GM18873 (cell line): ENCODE results near the gene AHNAK.

ENCODE experiments used
- ATAC-seq: cut with Tn5 transposase; IDR thresholded peaks from one replicate; pipeline ENCODE4 v1.9.1; 2021; ENCODE audit warnings: mild to moderate bottlenecking, moderate library complexity, moderate number of reproducible peaks; ENCODE audit not compliant: unreplicated experiment, low FRiP score

AHNAK gene

DNA sequence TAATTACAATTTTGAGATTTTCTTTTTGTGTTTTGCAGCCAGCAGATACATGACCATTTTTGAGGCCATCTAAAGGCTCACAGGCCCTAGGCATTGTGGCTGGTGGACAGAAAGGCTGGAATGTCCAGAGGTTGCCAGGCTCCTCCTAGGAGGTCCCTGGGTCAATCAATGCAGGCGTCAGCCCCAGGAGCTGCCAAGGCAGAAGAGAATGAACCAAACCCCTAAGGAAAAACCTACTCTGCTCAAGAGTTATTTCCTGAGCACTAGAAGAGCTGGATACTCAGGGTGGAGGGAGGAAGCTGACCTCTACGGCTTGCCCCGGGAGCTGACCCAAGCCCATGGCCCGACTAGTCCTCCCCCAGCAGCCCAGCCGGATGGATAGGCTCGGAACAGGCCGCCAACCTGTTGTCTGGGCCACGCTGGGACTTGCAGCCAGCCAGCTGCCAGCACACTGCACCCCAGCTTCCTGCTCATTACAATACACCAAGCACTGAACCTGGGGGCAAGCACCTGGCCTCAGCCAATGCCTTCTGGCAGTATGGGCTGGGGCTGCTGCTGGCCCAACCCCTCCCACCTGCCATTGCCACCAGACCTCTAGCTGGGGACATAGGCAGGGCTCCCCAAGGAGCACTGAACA, 133.4 kb downstream of the AHNAK start:
- no peak for ATAC-seq

GRCh38 chr11:62411524-62411923, 135.1 kb downstream of the AHNAK start:
- no peak for ATAC-seq

GRCh38 chr11:62410972-62411371, 135.6 kb downstream of the AHNAK start:
- ATAC-seq = no peak

DNA sequence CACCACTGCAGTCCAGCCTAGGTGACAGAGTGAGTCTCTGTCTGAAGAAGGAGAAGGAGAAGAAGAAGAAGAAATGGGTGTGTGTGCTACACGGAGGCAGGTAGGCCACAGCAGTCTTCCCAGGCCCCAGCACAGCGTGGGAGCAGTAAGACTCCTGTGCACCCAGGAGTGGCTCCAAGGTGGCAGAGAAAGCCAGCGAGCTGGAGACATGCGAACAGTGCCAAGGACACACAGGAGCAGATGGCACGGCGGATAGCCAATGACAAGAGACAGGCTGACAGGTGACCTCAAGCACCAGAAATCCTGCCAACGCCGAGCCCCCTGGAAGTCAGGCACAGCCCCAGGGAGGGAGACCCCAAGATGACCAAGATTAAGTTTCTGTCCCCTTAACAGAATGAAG, 136.8 kb downstream of the AHNAK start:
- no peak for ATAC-seq

DNA sequence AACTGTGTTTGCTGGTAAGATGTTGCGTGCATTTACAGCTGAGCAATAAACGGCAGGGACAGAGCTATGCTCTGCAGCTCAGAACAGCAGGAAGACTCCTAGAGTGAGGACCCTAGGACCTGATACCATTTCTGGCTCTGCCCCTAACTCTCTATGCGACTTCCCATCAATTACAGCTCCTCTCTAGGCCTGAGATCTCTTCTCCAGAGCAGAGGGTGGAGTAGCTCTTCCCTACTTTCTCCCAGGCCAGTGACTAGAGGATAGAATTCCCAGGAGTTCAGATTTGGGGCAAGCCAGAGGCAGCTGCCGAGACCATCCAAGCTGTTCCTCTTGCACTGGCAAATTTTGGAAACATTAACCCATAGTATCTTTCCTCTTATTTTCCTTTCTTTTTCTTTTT, 140.6 kb downstream of the AHNAK start:
- no peak for ATAC-seq

DNA sequence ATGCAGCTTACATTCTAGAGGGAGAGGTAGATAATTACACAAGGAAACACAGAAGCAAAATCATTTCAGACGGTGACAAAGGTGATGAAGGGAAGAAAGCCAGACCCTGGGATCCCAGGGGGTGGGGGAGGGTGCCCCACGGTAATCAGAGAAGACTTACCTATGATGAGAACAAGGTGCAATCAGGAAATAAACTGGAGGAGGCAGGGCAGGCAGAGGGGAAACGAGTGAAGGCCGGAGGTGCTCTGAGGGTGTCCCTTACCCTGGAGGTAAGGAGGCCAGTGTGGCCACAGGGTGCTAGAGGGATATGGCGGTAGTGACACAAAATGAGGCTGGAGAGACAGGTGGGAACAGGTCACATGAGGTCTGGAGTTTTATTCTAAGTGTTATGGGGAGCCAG, 141.7 kb downstream of the AHNAK start:
- ATAC-seq = no peak

DNA sequence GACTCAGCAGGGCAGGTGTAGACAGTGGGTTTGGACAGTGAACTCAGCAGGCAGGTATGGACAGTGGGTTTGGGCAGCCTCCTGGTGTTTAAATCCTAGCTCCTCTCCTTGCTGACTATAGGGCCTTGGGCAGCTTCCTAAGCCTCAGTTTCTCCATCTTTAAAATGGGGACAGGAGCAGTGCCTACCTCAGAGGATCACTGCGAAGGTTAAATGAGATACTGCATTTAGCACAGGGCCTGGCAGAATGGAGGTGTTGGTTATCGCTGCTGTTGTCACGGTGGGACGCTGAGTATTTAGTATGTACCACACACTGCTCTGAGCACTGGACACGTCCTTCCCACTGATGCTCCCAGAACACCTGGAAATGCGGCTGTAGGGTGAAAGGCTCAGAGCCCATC, 142.2 kb downstream of the AHNAK start:
- no peak for ATAC-seq

DNA sequence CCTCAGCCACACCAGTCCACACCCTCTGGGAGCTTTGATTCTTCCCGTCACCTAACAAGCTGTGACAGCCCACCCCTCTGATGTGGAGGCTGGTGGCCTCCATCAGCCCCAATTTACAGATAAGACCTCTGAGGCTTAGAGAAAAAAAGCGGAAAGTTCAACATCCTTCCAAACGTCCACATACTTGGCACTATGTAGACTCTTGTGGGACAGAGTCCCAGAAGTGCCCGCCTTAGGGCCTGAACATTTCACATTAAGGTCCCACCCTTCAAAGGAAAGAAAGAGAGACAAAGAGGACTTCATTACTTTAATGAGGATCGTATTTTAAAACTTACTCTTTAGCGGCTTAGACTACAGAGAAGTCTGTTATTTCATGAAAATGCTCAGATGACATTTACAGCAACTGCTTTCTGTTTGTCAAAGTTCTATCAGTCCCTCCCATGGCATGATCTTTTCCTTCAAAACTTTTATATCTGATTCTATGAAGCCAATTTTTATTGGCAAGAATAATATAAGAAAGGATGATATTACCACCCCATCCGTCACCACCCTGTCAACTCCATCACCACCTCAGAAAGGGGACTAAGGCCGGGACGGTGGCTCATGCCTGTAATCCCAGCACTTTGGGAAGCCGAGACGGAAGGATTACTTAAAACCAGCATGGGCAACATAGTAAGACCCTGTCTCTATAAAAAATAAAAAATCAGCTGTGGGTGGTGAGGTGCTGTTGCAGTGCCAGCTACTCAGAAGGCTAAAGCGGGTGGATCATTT, 143.5 kb downstream of the AHNAK start:
- ATAC-seq = no peak

DNA sequence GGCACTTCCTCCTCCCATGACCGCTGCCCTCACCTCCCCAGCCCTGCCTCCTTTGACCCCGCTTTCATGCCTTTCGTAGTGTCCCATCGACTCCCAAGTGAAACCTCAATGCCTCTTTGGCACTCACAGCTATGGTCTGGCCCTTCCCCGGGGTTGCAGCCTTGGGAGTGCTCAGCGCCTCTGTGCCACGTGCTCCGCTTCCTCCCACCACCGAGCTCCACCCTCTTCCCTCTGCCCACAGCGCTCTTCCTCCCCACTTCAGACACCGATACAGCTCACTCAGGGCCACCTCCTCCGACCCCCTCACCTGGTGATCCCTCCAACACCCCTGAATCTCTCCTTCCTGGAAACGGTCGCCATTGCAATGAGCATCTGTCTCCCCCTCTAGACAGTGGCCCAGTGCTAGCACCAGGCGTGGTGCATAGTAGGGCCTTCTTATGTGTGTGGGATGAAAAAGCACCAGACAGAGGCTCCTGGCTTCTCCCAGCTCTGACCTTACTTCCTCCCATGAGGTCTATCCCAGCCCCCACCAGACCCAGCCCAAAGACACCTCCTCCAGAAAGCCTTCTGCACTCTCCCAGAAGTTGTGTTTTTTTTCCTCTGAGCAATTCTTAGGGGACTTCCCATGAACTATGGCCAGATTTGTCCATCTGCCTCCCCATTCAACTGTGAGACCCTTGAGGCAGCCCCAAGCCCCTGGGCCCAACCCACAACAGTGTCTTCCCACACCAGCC, 144.2 kb downstream of the AHNAK start:
- ATAC-seq = no peak

DNA sequence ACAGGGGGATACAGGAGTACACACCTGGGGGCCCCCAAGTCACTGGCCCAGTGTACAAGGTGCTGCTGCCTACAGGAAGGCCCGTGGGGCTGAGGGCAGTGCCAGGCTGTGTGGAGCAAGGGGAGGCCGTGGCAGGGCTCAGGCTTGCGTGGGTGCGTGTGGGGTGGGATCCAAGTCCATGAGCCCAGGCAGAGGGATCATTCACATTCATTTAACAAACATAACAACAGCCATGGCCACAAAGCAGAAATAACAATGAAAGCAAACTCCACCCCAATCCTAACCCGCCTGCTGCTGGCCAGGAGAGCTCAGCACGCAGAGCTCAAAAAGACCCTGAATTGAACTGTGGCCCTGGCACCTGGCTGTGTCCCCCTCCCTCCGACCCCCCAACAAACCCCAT, 144.8 kb downstream of the AHNAK start:
- no peak for ATAC-seq

DNA sequence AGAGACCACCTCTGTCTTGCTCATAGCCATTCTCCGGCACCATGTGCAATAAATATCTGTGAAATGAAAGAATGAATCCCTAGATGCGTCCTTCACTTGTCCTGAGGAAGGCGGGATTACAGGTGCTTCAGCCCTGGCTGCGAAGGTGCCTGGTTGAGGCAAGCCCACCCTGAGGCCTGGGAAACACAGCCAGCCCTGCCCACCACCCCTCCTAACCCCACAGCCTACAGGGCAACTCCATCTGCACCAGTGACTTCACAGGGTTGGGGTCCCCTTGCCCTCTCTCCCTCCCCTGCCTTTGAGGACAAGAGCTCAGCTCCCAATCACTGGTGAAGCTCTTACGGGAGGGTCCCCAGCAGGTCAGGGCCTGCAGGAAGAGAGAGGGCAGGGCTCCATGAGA, 145.2 kb downstream of the AHNAK start:
- ATAC-seq = no peak

- no peak for ATAC-seq
Observed at GRCh38 chr11:62400760-62401159, 145.8 kb downstream of the AHNAK start.

DNA sequence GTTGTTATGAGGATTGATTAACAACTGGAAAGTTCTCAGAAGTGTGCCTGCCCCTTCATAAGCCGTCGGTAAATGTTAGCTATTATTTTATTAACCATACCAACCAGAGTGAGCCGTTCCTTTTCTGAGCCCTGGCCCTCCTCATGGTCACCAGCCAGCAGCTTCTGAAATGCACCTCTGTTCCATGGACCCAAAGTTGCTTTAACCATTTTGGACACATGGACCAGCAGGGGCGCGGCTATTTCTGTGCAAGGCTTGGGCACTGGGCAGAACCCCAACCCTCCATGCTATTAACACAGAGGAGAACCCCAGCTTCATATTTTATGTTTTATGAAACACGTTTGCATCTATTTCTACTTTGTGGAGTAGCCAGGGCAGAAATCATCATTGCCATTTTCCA, 146.3 kb downstream of the AHNAK start:
- ATAC-seq = no peak

DNA sequence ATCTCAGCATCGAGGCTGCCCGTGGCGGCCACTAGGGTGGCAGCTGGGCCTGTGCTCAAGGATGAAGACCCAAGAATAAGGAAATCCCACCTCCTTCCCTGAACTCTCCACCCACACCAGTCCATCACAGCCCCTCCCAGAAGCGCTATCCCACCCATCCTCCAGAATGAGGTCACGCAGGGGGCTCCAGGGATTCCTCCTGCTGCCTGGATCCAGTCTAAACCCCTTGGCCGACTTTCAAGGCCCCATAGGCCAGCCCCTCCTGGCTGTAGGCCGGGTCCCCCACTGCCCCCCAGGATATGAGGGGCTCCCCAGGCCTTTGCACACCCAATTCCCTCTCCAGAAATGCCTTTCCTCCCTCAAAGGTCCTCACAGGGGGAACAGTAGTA, 146.7 kb downstream of the AHNAK start:
- ATAC-seq = no peak

GRCh38 chr11:62399172-62399877, 147.3 kb downstream of the AHNAK start:
- no peak for ATAC-seq

DNA sequence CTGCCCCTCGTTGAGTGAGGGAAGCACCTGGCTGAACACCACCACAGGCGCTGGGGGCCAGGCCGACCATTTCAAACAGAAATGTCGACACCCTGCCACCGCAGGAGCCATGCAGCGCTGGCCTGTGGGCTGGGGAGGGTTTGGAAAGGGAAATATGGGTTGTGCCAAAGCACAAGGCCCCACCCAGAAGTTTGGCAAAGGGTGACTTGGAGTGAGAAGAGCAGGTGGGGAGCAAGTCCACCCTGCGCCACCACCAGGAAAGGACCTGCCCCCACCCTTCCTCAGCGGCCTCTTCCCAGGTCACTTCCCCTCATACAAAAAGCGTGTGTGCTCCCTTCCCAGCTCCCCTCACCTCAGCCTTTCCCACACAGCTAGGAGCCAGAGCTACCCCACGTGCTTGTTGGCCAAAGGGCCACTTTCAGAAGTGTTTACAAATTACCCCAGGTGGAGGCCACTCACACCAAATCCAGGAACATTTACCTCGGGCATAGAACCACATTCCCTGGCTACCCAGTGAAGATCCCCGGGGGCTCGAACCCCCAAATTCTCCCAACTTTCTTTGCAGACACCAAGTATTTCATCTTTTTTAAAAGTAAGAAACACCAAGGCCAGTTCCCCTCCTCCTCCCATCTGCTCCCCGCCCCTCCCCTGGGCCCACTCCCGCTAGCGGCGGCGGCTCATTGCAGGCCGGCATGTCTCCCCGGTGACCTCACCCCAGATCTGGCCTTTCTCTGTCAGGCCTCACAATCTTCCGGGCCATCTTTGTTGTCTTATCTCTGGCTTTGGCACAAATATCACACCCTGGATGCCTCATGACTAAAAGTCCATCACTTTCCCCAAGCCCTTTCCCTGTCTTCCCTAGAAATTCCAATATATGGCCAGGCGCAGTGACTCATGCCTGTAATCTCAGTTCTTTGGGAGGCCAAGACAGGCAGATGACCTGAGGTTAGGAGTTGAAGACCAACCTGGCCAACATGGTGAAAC, 148.3 kb downstream of the AHNAK start:
- no peak for ATAC-seq

- ATAC-seq = no peak
Observed at GRCh38 chr11:62395885-62396551, 150.6 kb downstream of the AHNAK start.

DNA sequence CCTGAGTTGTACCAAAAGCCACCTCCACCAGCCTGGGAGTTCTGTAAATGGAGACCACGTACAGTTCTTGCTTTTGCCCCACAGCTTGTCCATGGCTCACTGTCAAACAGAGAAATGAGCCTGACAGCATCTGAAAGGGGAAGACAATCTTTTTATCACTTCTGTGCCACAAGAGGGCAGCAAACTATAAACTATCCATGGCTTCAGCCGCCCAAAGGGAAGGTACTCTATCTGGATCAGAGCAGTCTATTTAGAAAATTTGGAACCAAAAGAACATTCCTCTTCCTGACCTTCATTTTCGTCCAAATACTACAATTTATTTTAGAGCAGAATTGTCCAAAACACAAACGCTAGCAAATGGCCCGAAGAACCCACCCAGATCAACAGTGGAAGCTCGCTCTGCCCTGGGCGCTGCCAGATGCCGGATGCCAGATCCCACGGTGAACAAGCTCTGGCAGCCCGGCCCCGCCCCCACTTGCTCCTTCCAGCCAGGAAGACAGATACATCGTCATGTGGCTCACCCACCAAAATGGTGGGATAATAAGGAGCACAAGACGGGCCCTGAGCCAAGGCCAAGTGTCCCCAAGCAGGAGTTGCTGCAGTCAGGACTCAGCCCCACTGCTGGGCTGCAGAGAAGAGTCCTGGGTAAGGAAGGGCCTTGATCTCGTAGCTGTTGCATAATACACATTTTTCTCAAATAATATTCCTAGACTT, 151.6 kb downstream of the AHNAK start:
- ATAC-seq = no peak

DNA sequence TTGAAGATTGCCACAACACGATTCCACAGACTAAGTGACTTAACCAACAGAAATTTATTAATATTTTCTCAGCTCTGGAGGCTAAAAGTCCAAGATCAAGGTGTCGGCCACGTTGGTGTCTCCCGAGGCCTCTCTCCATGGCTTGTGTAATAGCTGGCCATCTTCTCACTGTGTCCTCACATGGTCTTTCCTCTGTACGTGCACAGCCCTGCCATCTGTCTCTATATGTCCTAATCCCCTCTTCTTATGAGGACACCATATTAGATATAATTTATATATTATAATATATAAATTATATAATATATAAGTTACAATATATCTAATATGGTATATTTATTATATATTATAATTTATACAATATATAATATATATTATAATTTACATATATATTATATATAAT, 152.9 kb downstream of the AHNAK start:
- ATAC-seq = no peak
